AG09309 (cell line): Measurements from ENCODE around the gene SAMD4A.

Experiments used
- DNase-seq: peaks from one replicate; pipeline ENCODE4 v3.0.0-alpha.2; 2010; ENCODE audit warnings: low read depth
- H3K4me3 ChIP-seq: 2 replicates; pipeline ENCODE4 v1.5.1; 2011; ENCODE audit warnings: mild to moderate bottlenecking, low read depth, low read length, moderate library complexity; ENCODE audit not compliant: control insufficient read depth
- TF ChIP-seq, protein P1 (sequence below): IDR thresholded peaks from 2 replicates; pipeline ENCODE4 v1.5.1; 2011; ENCODE audit warnings: mild to moderate bottlenecking, low read depth, low read length, inconsistent platforms; ENCODE audit not compliant: insufficient read depth, control insufficient read depth; ENCODE audit errors: missing control alignments

The SAMD4A gene

DNA sequence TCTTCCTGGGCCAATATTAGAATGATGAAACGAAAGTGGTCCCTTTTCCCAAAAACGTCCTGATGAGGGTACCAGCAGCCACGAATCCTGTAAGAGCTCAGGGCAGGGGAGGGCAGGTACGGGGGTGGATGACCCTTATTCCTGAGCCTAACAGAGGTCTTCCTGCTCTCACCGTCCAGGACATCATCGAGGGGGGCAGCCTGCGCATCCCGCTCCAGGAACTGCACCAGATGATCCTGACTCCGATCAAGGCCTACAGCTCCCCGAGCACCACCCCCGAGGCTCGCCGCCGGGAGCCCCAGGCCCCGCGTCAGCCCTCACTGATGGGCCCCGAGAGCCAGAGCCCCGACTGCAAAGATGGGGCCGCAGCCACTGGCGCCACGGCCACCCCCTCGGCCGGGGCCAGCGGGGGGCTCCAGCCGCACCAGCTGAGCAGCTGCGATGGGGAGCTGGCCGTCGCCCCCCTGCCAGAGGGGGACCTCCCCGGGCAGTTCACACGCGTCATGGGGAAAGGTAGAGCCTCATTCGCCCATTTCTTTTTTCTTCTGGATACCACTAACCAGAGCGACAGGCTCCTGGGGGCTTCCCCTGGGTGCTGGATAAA, 193.2 kb downstream of the SAMD4A start:
- H3K4me3 ChIP-seq, result no peak overlapping the region
- TF ChIP-seq, protein P1, sequence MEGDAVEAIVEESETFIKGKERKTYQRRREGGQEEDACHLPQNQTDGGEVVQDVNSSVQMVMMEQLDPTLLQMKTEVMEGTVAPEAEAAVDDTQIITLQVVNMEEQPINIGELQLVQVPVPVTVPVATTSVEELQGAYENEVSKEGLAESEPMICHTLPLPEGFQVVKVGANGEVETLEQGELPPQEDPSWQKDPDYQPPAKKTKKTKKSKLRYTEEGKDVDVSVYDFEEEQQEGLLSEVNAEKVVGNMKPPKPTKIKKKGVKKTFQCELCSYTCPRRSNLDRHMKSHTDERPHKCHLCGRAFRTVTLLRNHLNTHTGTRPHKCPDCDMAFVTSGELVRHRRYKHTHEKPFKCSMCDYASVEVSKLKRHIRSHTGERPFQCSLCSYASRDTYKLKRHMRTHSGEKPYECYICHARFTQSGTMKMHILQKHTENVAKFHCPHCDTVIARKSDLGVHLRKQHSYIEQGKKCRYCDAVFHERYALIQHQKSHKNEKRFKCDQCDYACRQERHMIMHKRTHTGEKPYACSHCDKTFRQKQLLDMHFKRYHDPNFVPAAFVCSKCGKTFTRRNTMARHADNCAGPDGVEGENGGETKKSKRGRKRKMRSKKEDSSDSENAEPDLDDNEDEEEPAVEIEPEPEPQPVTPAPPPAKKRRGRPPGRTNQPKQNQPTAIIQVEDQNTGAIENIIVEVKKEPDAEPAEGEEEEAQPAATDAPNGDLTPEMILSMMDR, result no peak
- DNase-seq, result no peak

DNA sequence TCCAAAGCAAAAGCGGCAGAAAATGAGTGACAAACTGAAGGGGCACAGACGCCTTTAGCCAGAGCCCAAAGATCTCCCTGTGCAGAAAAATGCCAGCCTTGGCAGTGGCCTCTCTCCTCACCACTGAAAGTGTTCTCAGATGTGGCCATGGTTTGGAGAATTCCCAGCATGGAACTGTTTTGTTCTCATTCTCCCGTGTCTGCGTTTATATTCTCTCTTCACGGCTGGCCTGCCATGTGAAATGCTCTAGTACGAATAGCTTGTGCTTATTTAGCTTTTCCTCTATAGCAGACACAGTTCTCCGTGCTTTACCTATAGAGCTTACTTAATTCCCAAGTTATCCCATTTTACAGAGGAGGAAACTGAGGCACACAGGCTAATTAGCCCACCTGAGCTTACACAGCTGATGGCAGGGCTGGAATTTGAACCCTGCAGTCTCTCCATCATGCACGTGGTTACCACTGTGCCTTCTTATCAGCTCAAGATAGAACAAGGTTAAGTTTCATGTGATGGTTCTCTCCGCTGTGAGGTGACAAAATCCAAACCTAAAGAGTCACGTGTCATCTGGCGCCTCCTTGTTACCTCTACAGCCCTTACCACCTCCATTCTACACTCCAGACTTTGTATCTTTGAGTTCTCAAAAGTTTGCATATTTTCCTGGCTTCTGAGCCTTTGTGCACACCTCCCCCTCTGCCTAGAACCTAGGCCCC, 194.1 kb downstream of the SAMD4A start:
- no peak for DNase-seq
- TF ChIP-seq, protein P1, result no peak
- no peak overlapping the region for H3K4me3 ChIP-seq

DNA sequence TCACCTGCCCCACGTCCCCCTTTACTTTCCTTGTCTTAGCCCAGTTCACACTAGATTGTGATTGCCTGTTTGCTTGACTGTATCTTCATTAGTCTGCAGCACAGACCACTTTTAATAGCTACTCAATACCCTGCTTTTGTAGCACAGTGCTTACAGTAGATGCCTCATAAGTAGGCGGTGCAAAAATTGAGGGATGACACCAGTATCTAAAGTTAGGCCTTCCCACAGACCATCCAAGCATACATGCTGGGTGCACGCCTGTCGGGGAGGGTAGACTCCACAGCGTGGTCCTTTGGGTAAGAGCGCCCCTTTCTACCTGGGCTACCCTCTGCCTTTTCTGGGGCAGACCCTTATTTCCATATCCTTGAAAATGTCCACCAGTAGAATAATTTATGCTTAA, 194.9 kb downstream of the SAMD4A start:
- H3K4me3 ChIP-seq, result no peak overlapping the region
- TF ChIP-seq, protein P1, result no peak
- DNase-seq, result no peak

DNA sequence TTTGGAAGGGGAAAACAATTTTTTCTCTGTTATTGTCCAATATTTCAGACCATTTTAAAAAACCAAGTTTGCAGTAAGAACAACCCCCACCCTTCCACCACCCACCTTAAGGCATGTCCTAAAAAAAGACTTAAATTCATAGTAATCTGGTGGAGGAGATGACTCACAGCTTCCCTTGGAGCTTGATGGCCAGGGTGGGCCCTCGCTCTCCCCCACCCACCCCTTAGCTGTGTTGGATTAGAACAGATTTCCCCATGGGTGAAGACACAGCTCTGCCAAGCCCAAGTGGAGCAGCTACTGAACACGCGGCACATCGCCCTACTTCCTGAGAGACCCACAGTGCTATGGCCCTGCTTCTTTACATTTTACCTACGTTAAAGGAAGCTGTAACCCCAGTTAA, 195.4 kb downstream of the SAMD4A start:
- no peak for DNase-seq
- TF ChIP-seq, protein P1, result no peak
- no peak overlapping the region for H3K4me3 ChIP-seq

DNA sequence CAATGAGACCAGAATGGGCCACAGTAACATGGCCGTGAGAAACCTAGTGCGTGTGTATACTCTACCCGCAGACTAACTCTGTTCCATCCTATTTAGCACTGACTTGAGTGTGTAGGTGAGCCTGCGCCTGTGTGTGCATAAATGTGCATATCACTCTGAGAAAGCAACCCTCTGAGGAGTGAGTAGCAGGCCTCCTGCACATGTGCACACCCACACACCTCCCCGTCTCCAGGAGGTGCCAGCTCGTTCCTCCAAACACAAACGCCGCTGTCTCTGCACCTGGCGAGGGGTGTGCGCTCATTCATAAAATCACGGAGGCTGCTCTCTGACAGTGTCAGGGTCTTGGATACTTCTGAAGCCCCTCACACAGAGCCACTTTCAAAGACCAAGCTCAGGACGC, 196.8 kb downstream of the SAMD4A start:
- no peak for DNase-seq
- TF ChIP-seq, protein P1, result no peak
- H3K4me3 ChIP-seq, result no peak overlapping the region

DNA sequence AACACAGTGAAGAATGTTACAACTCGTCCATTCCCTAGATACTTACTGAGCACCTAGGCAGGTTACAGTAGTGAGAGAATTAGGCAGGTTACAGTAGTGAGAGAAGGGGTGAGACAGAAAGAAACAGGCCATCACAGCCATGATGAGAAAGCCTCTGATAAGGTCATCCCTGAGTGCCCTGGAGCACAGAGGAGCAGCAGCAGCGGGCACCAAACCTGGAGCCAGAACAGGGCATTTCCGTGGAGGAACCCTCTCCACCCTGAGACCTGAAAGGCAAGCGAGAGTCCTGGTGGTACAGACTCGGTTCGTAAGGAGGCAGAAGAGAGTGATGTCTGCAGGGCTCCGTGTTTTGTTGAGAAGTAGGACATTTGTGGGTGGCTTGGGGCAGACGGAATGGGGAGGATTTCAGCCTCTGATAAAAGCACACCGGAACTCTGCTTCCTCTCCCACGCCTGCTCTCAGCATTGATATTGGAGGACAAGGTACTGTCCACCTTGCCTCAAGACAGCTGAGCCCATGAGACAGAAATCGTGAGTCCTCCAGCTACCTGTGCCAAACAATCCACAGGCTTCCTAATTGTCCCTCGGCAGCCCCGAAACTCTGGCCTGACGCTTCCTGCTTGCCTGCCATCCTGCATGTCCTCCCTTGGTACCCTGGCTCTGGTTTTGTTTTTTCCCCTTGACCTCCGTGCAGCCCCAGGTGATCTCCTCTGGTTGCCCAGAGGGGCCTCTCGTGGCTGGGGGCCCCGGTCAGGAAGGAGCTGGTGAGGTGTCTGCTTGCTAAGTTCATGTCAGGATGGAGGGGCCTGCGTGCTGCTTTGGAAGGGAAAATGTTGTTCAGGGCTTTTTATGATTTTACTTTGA, 199.6 kb downstream of the SAMD4A start:
- no peak for DNase-seq
- TF ChIP-seq, protein P1, result no peak
- H3K4me3 ChIP-seq, result no peak overlapping the region
